Bone marrow (tissue), 2 donors: ENCODE results near the gene SLIT3.
"Not testable (repeated sequence)": the region's sequence is repeated elsewhere in the genome, so short reads cannot be mapped to it uniquely, and the experiment has no call there.

ENCODE experiments used
- DNase-seq, 2 donors: peaks; one replicate each; lab custom pipeline; 2025; lab: John Stamatoyannopoulos, UW

The SLIT3 gene

DNA sequence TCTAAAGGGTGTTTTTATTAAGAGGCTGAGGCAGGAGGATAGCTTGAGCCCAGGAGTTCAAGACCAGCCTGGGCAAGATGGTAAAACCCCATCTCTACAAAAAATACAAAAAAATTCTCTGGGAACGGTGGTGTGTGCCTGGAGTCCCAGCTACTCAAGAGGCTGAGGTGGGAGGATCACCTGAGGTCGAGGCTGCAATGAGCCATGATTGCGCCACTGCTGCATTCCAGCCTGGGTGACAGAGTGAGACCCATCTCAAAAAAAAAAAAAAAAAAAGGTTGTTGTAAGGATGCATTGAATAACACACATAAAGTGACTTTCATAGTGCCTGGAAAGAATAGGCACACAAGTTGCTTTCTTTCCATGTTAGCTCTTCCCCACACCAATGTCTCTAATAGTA lies 662.1 kb downstream of the SLIT3 start:
- not testable (repeated sequence) for DNase-seq

DNA sequence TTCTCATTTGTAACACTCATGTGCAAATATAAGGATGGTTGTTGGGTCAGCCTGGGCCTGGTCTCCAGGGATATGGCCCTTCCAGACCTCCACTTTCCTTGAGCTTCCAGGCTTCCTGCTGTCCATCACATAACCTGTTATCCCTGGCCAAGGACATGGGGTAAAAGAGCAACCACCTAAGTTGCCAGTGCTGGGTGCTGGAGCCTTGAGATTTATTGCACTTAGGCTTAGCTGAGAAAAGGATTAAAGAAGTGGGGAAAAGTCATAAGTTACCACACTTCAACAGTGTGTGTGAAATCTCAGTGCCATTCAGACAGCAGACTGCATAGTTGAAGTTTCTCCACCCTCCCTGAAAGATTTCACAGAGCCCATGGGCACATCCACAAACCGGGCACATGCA lies 663.1 kb downstream of the SLIT3 start:
- DNase-seq, result no peak

DNA sequence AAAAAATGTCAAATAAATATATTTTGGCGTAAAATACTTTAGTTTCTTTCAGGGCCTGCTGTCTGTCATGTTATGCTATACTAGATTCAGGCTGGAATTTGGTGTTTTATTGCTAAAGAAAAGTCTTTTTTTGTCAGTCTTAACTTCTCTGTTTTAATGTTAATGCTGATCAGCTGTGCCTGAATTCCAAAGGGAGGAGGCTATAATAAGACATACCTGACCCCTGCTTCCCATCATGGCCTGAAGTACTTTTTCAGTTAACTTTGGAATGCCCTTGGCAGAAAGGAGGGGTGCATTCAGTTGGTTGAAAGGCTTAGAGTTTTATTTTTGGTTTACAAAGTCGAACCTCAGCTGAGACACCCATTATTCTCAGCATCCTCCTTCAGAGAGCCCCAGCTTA lies 663.7 kb downstream of the SLIT3 start:
- DNase-seq, result no peak

DNA sequence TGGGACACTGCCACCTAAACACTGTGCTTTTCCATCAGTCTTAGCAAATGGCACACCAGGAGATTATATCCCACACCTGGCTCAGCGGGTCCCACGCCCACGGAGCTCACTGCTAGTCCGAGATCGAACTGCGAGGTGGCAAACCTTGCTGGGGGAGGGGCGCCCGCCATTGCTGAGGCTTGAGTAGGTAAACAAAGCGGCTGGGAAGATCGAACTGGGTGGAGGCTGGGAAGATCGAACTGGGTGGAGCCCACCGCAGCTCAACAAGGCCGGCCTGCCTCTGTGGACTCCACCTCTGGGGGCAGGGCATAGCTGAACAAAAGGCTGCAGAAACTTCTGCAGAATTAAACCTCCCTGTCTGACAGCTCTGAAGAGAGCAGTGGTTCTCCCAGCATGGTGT lies 670.0 kb downstream of the SLIT3 start:
- not testable (repeated sequence) for DNase-seq

DNA sequence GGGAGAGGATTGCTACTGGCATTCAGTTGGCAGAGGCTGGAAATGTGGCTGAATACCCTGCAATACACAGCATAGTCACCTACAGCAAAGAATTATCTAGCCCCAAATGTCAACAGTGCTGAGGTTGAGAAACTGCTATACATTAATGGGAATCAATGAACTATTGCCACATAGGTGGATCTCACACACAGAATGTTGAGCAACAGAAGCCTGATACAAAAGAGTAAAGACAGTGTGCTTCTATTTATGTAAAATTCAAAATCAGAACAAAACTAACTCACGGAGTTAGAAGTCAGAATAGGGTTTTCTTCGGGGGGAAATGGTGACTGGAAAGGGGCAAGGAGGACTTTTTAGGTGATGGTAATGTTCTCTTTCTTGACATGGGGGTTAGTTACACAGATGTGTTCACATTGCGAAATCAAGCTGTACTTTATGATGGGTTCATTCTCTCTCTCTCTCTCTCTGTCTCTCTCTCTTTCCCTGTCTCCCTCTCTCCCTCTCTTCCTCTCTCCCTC lies 676.0 kb downstream of the SLIT3 start:
- DNase-seq, result no peak

DNA sequence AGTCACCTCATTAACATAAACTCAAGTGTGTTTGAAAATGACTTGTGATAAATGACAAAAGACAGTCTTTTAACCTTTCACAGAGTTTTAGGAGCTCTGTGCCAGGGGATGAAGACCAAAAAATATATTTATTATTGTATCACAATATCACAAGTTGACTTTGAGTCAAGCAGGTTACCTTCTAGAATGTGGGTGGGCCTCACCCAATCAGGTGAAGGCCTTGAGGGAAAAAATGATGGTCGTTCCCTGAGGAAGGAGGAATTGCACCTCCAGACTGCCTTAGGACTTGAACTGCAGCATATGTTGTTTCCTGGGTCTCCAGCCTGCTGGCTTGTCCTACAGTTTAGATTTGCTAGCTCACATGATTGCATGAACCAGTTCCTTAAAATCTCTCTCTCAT lies 680.1 kb downstream of the SLIT3 start:
- DNase-seq, result no peak

DNA sequence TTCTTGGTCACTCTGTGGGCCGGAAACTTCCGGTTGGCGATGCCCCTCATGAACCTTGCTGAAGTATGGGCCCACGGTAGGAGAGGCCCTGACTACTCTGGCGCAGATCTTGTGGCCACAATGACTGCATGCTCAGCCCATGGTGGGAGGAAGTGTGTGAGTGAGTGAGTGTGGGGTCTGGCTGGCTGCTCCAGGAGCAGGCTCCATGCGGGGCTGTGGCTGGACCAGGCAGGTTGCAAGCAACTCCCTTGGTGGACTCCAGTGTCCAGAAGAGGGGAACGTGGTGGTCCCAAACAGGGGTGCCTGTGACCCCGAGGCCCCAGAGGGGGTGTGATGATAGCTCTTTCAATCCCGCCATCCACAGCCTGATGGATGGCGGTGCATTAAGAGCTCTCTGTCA lies 686.3 kb downstream of the SLIT3 start:
- DNase-seq, result no peak

DNA sequence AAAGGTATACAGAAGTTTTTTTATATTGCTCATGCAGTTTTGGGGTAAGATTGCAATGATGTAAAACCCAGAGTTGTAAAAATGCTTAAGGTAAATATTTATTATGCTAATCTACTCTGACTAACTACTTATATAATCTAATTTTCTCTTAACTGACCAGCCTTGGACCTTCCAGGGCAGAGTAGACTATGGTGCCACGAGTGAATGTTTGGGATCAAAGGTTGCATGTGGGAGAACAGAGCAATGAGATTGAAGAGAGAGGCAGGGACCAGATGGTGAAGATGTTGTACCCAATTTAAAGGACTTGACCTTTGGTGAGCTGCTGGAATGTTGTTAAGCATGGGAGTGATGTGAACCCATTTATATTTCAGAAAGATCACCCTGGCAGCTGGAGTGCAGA lies 686.9 kb downstream of the SLIT3 start:
- DNase-seq, result no peak

DNA sequence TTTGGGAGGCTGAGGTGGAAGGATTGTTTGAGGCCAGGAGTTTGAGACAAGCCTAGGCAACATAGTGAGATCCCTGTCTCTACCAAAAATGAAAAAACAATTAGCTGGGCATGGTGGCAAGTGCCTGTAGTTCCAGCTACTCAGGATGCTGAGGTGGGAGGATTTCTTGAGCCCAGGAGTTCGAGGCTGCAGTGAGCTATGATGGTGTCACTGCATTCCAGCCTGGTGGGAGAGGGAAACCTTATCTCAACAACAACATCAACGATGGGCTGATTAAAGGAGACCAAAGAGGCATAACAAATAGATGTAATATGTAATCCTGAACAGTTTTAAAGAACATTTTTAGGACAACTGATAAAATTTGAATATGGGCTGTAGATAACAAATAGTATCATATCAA lies 687.5 kb downstream of the SLIT3 start:
- no peak for DNase-seq

DNA sequence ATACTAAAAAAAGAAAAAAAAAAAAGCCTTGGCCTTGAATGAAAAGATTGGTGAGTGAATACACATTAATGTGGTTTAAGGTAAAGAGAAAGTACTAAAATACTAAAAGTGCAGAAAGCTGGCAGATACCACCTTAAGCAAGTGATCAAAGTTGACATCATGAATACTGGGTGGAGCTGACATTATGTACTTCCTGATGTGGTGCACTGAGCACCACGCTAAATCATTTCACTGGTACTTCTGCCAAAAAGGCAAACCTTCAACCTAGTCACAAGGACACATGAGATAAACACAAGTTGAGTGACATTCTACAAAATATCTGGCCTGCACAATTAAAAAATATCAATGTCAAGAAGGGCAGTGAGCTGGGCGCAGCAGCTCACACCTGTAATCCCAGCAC lies 687.9 kb downstream of the SLIT3 start:
- no peak for DNase-seq

DNA sequence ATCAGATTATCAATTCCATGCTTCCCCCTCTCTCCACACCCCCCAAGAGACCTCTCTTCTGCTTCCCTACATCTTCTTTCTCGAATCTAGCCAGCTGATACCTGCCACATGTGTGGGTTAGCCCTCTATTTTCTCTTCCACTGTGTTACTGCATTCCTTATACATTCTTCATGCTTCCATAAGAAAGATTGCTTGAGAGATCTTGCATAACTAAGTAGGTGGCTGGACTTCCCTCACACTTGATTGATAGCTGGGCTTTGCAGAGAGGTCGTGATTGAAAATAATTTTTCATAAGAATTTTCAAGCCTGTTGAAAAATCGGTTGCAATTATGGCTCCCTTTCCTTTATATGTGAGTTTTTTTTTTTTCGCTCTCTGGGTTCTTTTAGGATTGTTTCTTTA lies 688.8 kb downstream of the SLIT3 start:
- DNase-seq, result no peak
